Measurements from ENCODE around the gene MNS1.

- TF ChIP-seq CTCF (IDR thresholded peaks at IDR 0.05 in 2 of 3, conservative IDR thresholded peaks at IDR 0.05 in 1 of 3; ENCODE audit: borderline replicate concordance in 1 of 3, insufficient read depth in 1 of 3, low read depth in 2 of 3, low read length in 2 of 3) (no peak), JUND (IDR thresholded peaks at IDR 0.05) (no peak), ZBTB33 (IDR thresholded peaks at IDR 0.05; ENCODE audit: extremely low read depth, insufficient replicate concordance, low read length) (no peak), EZH2 (IDR thresholded peaks at IDR 0.05) (no peak), RAD21 (IDR thresholded peaks at IDR 0.05; ENCODE audit: low read depth) (no peak), MAX (IDR thresholded peaks at IDR 0.05) (no peak)
These were observed 3.5 kb upstream of the MNS1 start for GRCh38 chr15:56468401-56468800.

Data from HCT116 (cell line).